ENCODE measurements around the gene LYPLAL1. TPM values are rescaled to one million over a fixed set of nuclear protein-coding genes. Genes with fewer than 3 reads are reported as not detected.

The LYPLAL1 gene
- total and polyA plus RNA-seq, 2 of the 8 experiments (the other 6 are each of a cell fraction or from before 2014, with no cell fraction given), result 6.3 to 23.8 TPM

DNA sequence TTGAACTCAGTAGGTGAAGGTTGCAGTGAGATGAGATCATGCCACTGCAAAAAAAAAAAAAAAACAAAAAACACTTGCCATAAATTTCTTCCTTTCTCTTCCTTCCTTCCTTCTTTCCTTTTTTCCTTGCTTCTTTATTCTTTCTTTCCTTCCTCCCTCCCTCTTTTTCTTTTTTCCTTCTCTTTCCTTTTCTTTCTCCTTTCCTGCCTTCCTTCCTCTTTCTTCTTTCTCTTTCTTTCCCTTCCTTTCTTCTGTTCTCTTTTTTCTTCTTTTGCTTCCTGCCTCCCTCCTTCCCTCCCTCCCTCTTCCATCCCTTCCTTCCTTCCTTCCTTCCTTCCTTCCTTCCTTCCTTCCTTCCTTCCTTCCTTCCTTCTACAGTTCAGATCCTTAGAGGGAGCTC lies 71.2 kb downstream of the LYPLAL1 start:
- no peak overlapping the region for H2BK5ac ChIP-seq (ENCODE audit: low read depth, low read length)
- no peaks in the 10 kb centered on the region for H3K79me2 ChIP-seq (ENCODE audit: control insufficient read depth in 1 of 2, insufficient read depth in 2 of 2, low read length in 2 of 2)
- TF ChIP-seq, protein P1, sequence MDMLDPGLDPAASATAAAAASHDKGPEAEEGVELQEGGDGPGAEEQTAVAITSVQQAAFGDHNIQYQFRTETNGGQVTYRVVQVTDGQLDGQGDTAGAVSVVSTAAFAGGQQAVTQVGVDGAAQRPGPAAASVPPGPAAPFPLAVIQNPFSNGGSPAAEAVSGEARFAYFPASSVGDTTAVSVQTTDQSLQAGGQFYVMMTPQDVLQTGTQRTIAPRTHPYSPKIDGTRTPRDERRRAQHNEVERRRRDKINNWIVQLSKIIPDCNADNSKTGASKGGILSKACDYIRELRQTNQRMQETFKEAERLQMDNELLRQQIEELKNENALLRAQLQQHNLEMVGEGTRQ (IDR thresholded peaks at IDR 0.05; ENCODE audit: low read length), result no peak
- TF ChIP-seq GTF2F1 (IDR thresholded peaks at IDR 0.05; ENCODE audit: borderline replicate concordance, low read depth, low read length) (no peak), JUN (IDR thresholded peaks at IDR 0.05; ENCODE audit: low read depth, low read length) (no peak), RBBP5 (IDR thresholded peaks at IDR 0.05; ENCODE audit: borderline replicate concordance, low read depth, low read length) (no peak), KDM4A (IDR thresholded peaks at IDR 0.05; ENCODE audit: low read depth, low read length, severe bottlenecking) (no peak), CBX8 (IDR thresholded peaks at IDR 0.05; ENCODE audit: borderline replicate concordance, low read depth, low read length) (no peak), SP2 (IDR thresholded peaks at IDR 0.05; ENCODE audit: low read length) (no peak), POU5F1 (IDR thresholded peaks at IDR 0.05; ENCODE audit: low read depth, low read length) (no peak), RAD21 (IDR thresholded peaks at IDR 0.05 in 1 of 2, conservative IDR thresholded peaks at IDR 0.05 in 1 of 2; ENCODE audit: low read depth in 2 of 2, low read length in 2 of 2) (no peak), MAFK (IDR thresholded peaks at IDR 0.05; ENCODE audit: low read depth, low read length) (no peak), CEBPB (IDR thresholded peaks at IDR 0.05; ENCODE audit: low read depth, low read length) (no peak), CTBP2 (IDR thresholded peaks at IDR 0.05; ENCODE audit: borderline replicate concordance, insufficient read depth, insufficient read length, low read length) (no peak), CREB1 (IDR thresholded peaks at IDR 0.05) (no peak)
- H3K23ac ChIP-seq (ENCODE audit: insufficient read length), result no peak overlapping the region
- H3K9ac ChIP-seq (replicated peaks in 1 of 4; ENCODE audit: extremely low read depth in 1 of 4, low read depth in 3 of 4, low read length in 3 of 4), result no peak overlapping the region
- H3K4me1 ChIP-seq (replicated peaks in 1 of 4; ENCODE audit: control insufficient read depth in 3 of 4, insufficient read depth in 4 of 4, low read length in 3 of 4), result no peaks in the 10 kb centered on the region
- no peaks in the 10 kb centered on the region for H4K20me1 ChIP-seq (replicated peaks in 1 of 2; ENCODE audit: control insufficient read depth in 1 of 2, insufficient read depth in 2 of 2, low read length in 2 of 2)
- H3K9me3 ChIP-seq (ENCODE audit: insufficient read depth in 2 of 2, low read depth in 1 of 2, low read length in 1 of 2), result no peaks in the 10 kb centered on the region
- ChIA-PET CTCF (ENCODE audit: partially characterized antibody) (interaction anchor here (1.0 kb wide), 1 partner anchor 57 kb away, joined by 3 read pairs; no protein-coding TSS in a partner anchor), POLR2A (ENCODE audit: partially characterized antibody) (no interaction called here)
- no peak overlapping the region for H3K4ac ChIP-seq (replicated peaks; ENCODE audit: insufficient read length, low read depth, low read length)
- H3K4me2 ChIP-seq (ENCODE audit: insufficient read depth in 1 of 2, low read depth in 2 of 2, low read length in 2 of 2), result no peak overlapping the region
- H2BK15ac ChIP-seq (ENCODE audit: low read length), result no peak overlapping the region
- H3K27me3 ChIP-seq (replicated peaks in 1 of 4; ENCODE audit: control insufficient read depth in 3 of 4, extremely low read depth in 1 of 4, insufficient read depth in 3 of 4, low read length in 3 of 4), result no peaks in the 10 kb centered on the region
- no peak overlapping the region for H2AFZ ChIP-seq (ENCODE audit: low read length)
- H3K36me3 ChIP-seq (ENCODE audit: control insufficient read depth in 2 of 4, insufficient read depth in 4 of 4, low read length in 3 of 4), result no peaks in the 10 kb centered on the region
- H3K27ac ChIP-seq (ENCODE audit: low read depth, low read length), result no peak overlapping the region
- no peaks in the 10 kb centered on the region for H3K79me1 ChIP-seq (ENCODE audit: low read depth, low read length)
- no peak overlapping the region for H4K91ac ChIP-seq (replicated peaks; ENCODE audit: insufficient read length, low read length)
- H4K5ac ChIP-seq (ENCODE audit: insufficient read length, low read depth, low read length), result no peak overlapping the region
- H3K4me3 ChIP-seq (ENCODE audit: extremely low read depth in 1 of 4, insufficient read depth in 2 of 4, low read depth in 3 of 4, low read length in 4 of 4), result no peak overlapping the region
- no peak overlapping the region for H3K18ac ChIP-seq (ENCODE audit: extremely low read depth, low read length)
- H2BK20ac ChIP-seq (ENCODE audit: low read length), result no peak overlapping the region
- FAIRE-seq (no peak), DNase-seq (ENCODE audit: low read depth in 1 of 2, low spot score in 2 of 2) (no peak)
- no peak overlapping the region for H2AK5ac ChIP-seq (ENCODE audit: low read depth, low read length)
- no peak overlapping the region for H3K14ac ChIP-seq (ENCODE audit: insufficient read length)
- H2BK120ac ChIP-seq (replicated peaks; ENCODE audit: low read depth, low read length), result no peak overlapping the region
- no peak overlapping the region for H2BK12ac ChIP-seq (ENCODE audit: low read depth, low read length)
- H3K56ac ChIP-seq (replicated peaks; ENCODE audit: insufficient read length, low read depth, low read length), result no peak overlapping the region
- no peak overlapping the region for H4K8ac ChIP-seq (ENCODE audit: extremely low read depth, insufficient read depth, low read length)
- no peaks in the 10 kb centered on the region for H3K23me2 ChIP-seq (ENCODE audit: low read depth, low read length)

Data from H1 (cell line).